Prostate gland (tissue), 2 donors: Measurements from ENCODE around the gene PHLPP1.

Source experiments
- POLR2A ChIP-seq: fragments of 450-650 bp; IDR thresholded peaks from one replicate; pipeline ENCODE4 v1.6.1; 2016; ENCODE audit warnings: antibody characterized with exemption, mild to moderate bottlenecking
- TF ChIP-seq, protein P1 (sequence below), 4 experiments: fragments of 200-600 bp in 2 of 4; fragments of 450-650 bp in 2 of 4; sonication (generic) in 2 of 4; IDR thresholded peaks; 1 replicate in 3 of 4; 2 replicates in 1 of 4; pipeline ENCODE4 v1.5.1; 2016 to 2019; ENCODE audit warnings: antibody characterized with exemption in 4 of 4, mild to moderate bottlenecking in 2 of 4, moderate library complexity in 2 of 4

DNA sequence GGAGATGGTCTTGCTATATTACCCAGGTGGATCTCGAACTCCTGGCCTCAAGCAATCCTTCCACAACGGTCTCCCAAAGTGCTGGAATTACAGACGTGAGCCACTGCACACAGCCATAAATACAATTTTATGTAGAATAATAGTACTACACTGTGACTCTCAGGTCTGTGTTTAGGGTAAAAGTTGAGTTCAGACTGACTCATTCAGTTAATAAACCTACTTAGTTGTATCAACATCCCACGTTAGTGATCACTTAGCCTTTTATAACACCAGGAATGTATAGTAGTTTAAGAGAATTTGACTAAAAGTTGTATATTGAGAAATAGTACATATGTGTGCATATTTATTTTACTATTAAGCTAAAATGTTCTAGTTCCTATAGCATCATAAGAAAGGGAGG lies 237.5 kb downstream of the PHLPP1 start:
- TF ChIP-seq, protein P1, sequence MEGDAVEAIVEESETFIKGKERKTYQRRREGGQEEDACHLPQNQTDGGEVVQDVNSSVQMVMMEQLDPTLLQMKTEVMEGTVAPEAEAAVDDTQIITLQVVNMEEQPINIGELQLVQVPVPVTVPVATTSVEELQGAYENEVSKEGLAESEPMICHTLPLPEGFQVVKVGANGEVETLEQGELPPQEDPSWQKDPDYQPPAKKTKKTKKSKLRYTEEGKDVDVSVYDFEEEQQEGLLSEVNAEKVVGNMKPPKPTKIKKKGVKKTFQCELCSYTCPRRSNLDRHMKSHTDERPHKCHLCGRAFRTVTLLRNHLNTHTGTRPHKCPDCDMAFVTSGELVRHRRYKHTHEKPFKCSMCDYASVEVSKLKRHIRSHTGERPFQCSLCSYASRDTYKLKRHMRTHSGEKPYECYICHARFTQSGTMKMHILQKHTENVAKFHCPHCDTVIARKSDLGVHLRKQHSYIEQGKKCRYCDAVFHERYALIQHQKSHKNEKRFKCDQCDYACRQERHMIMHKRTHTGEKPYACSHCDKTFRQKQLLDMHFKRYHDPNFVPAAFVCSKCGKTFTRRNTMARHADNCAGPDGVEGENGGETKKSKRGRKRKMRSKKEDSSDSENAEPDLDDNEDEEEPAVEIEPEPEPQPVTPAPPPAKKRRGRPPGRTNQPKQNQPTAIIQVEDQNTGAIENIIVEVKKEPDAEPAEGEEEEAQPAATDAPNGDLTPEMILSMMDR (IDR thresholded peaks at IDR 0.05) = no peak
- TF ChIP-seq POLR2A = no peak
